Occipital lobe (tissue), 1 donor: ENCODE measurements around the gene ASPRV1. TPM values are rescaled to one million over a fixed set of nuclear protein-coding genes. Genes with fewer than 3 reads are reported as not detected.

Source experiments
- total RNA-seq: library from RNA; depleted of rRNA; stranded (reverse); fragments of >200 nt; gene quantifications from one replicate; pipeline ENCODE4 v1.2.3, GENCODE V29; 2014

ASPRV1 gene
- total RNA-seq, 1 donor from 2014 or later: 2.8 TPM

Other genes starting within 250 kb of the ASPRV1 start
- gene ANXA4, start 219.5 kb downstream of the ASPRV1 start, total RNA-seq: 3.4 TPM
- gene GMCL1, start 132.0 kb downstream of the ASPRV1 start, total RNA-seq: 18.7 TPM
- gene SNRNP27, start 67.7 kb downstream of the ASPRV1 start, total RNA-seq: 41.6 TPM
- gene MXD1, start 46.5 kb downstream of the ASPRV1 start, total RNA-seq: 12.9 TPM
- gene PCBP1, start 125.8 kb upstream of the ASPRV1 start, total RNA-seq: 22.0 TPM
- gene C2orf42, start 229.4 kb upstream of the ASPRV1 start, total RNA-seq: 32.0 TPM